ENCODE data around the gene XRN1.
A peak's percentile ranks its signal among the peaks of the same experiment; 100 is the strongest.
"Not testable (repeated sequence)": the region's sequence is repeated elsewhere in the genome, so short reads cannot be mapped to it uniquely, and the experiment has no call there.

The XRN1 gene

GRCh38 chr3:142459929-142460328 lies 12.1 kb upstream of the XRN1 start:
- Histone ChIP-seq H3K36me3 (ENCODE audit: control insufficient read depth, insufficient read depth, low read length) (no peaks in the 10 kb centered on the region), H3K27me3 (ENCODE audit: control insufficient read depth, insufficient read depth, low read length, poor library complexity, severe bottlenecking) (no peaks in the 10 kb centered on the region)
- 100% methylated on average over 1 of the region's 2 CpGs for WGBS, 2 experiments

GRCh38 chr3:142459096-142459495 lies 11.3 kb upstream of the XRN1 start:
- no peaks in the 10 kb centered on the region for H3K36me3 ChIP-seq (ENCODE audit: control insufficient read depth, insufficient read depth, low read length)
- no peak overlapping the region for H3K4me3 ChIP-seq (ENCODE audit: insufficient read depth, low read depth, low read length)
- H3K4me1 ChIP-seq (ENCODE audit: control insufficient read depth, insufficient read depth, low read length), result no peaks in the 10 kb centered on the region
- no peaks in the 10 kb centered on the region for H3K9me3 ChIP-seq (ENCODE audit: control insufficient read depth, low read length)
- no peak overlapping the region for H3K27ac ChIP-seq (ENCODE audit: insufficient read depth, low read depth, low read length, poor library complexity, severe bottlenecking)
- no peaks in the 10 kb centered on the region for H3K27me3 ChIP-seq (ENCODE audit: control insufficient read depth, insufficient read depth, low read length, poor library complexity, severe bottlenecking)
- 95 to 96% methylated on average over 3 of the region's 3 CpGs for WGBS, 2 experiments

More at GRCh38 chr3:142459929-142460328, 12.1 kb upstream of the XRN1 start:
- Histone ChIP-seq H3K27ac (ENCODE audit: insufficient read depth, low read depth, low read length, poor library complexity, severe bottlenecking) (no peak overlapping the region), H3K4me3 (ENCODE audit: insufficient read depth, low read depth, low read length) (no peak overlapping the region), H3K9me3 (ENCODE audit: control insufficient read depth, low read length) (no peaks in the 10 kb centered on the region), H3K4me1 (ENCODE audit: control insufficient read depth, insufficient read depth, low read length) (no peaks in the 10 kb centered on the region)

DNA sequence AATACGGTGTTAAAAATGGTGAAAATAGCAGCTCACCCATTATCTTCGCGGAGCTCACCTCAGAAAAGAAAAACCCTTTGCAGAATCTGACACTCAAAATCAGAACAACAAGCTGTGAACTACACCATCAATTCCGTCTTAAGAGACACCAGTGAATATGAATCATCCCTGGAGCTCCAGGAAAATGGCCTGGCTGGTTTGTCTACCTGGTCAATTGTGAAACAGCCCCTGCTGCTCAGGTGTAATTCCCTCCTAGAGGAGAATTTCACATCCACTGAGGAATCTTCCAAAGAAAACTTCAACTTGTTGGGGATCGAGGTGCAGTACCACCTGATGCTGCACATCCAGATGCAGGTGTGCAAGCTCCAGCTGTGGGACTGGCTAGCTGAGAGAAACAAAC lies 3.0 kb upstream of the XRN1 start:
- Histone ChIP-seq H3K9me3 (ENCODE audit: control insufficient read depth, low read length) (no peaks in the 10 kb centered on the region), H3K27me3 (ENCODE audit: control insufficient read depth, insufficient read depth, low read length, poor library complexity, severe bottlenecking) (no peaks in the 10 kb centered on the region), H3K27ac (ENCODE audit: insufficient read depth, low read depth, low read length, poor library complexity, severe bottlenecking) (no peak overlapping the region), H3K4me3 (ENCODE audit: insufficient read depth, low read depth, low read length) (no peak overlapping the region), H3K4me1 (ENCODE audit: control insufficient read depth, insufficient read depth, low read length) (no peaks in the 10 kb centered on the region), H3K36me3 (ENCODE audit: control insufficient read depth, insufficient read depth, low read length) (no peaks in the 10 kb centered on the region)
- WGBS, 2 experiments, result 91 to 95% methylated on average over 5 of the region's 5 CpGs

DNA sequence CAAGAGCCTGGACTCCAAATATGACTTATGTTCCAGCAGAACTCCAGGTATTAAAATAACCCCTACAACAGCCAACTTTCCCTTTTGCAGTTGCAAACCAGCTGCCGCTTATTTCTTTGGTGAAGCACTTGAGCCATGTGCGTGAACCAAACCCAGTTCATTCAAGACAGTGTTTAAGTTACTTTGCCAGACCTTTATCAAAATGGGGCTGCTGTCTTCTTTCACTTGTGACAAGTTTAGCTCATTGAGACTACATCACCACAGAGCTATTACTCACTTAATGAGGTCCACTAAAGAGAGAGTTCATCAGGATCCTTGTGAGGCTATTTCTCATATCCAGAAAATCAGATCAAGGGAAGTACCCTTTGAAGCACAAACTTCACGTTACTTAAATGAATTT lies 2.4 kb upstream of the XRN1 start:
- Histone ChIP-seq H3K27ac (ENCODE audit: insufficient read depth, low read depth, low read length, poor library complexity, severe bottlenecking) (no peak overlapping the region), H3K4me1 (ENCODE audit: control insufficient read depth, insufficient read depth, low read length) (no peaks in the 10 kb centered on the region), H3K4me3 (ENCODE audit: insufficient read depth, low read depth, low read length) (no peak overlapping the region), H3K27me3 (ENCODE audit: control insufficient read depth, insufficient read depth, low read length, poor library complexity, severe bottlenecking) (no peaks in the 10 kb centered on the region), H3K36me3 (ENCODE audit: control insufficient read depth, insufficient read depth, low read length) (no peaks in the 10 kb centered on the region), H3K9me3 (ENCODE audit: control insufficient read depth, low read length) (no peaks in the 10 kb centered on the region)
- 96 to 98% methylated on average over 3 of the region's 3 CpGs for WGBS, 2 experiments

- Histone ChIP-seq H3K27ac (ENCODE audit: insufficient read depth, low read depth, low read length, poor library complexity, severe bottlenecking) (peak overlapping the region; percentile 70), H3K27me3 (ENCODE audit: control insufficient read depth, insufficient read depth, low read length, poor library complexity, severe bottlenecking) (no peaks in the 10 kb centered on the region), H3K4me3 (ENCODE audit: insufficient read depth, low read depth, low read length) (peak overlapping the region; percentile 92), H3K9me3 (ENCODE audit: control insufficient read depth, low read length) (no peaks in the 10 kb centered on the region), H3K4me1 (ENCODE audit: control insufficient read depth, insufficient read depth, low read length) (no peaks in the 10 kb centered on the region), H3K36me3 (ENCODE audit: control insufficient read depth, insufficient read depth, low read length) (no peaks in the 10 kb centered on the region)
- 0% methylated on average over 35 of the region's 35 CpGs for WGBS, 2 experiments
Observed at GRCh38 chr3:142447301-142447851, 461 bp downstream of the XRN1 start.

- Histone ChIP-seq H3K4me1 (ENCODE audit: control insufficient read depth, insufficient read depth, low read length) (no peaks in the 10 kb centered on the region), H3K27me3 (ENCODE audit: control insufficient read depth, insufficient read depth, low read length, poor library complexity, severe bottlenecking) (no peaks in the 10 kb centered on the region), H3K9me3 (ENCODE audit: control insufficient read depth, low read length) (no peaks in the 10 kb centered on the region), H3K4me3 (ENCODE audit: insufficient read depth, low read depth, low read length) (no peak overlapping the region), H3K36me3 (ENCODE audit: control insufficient read depth, insufficient read depth, low read length) (no peaks in the 10 kb centered on the region), H3K27ac (ENCODE audit: insufficient read depth, low read depth, low read length, poor library complexity, severe bottlenecking) (no peak overlapping the region)
- WGBS, 2 experiments, result 95 to 97% methylated on average over 6 of the region's 6 CpGs
Observed at GRCh38 chr3:142445816-142446254, 2.0 kb downstream of the XRN1 start.

- no peak overlapping the region for H3K4me3 ChIP-seq (ENCODE audit: insufficient read depth, low read depth, low read length)
- WGBS, 2 experiments, result 94 to 97% methylated on average over 10 to 11 of the region's 11 CpGs
- H3K27ac ChIP-seq (ENCODE audit: insufficient read depth, low read depth, low read length, poor library complexity, severe bottlenecking), result no peak overlapping the region
- H3K4me1 ChIP-seq (ENCODE audit: control insufficient read depth, insufficient read depth, low read length), result no peaks in the 10 kb centered on the region
- H3K27me3 ChIP-seq (ENCODE audit: control insufficient read depth, insufficient read depth, low read length, poor library complexity, severe bottlenecking), result no peaks in the 10 kb centered on the region
- H3K36me3 ChIP-seq (ENCODE audit: control insufficient read depth, insufficient read depth, low read length), result no peaks in the 10 kb centered on the region
- H3K9me3 ChIP-seq (ENCODE audit: control insufficient read depth, low read length), result no peaks in the 10 kb centered on the region
Observed at GRCh38 chr3:142444343-142444742, 3.5 kb downstream of the XRN1 start.

DNA sequence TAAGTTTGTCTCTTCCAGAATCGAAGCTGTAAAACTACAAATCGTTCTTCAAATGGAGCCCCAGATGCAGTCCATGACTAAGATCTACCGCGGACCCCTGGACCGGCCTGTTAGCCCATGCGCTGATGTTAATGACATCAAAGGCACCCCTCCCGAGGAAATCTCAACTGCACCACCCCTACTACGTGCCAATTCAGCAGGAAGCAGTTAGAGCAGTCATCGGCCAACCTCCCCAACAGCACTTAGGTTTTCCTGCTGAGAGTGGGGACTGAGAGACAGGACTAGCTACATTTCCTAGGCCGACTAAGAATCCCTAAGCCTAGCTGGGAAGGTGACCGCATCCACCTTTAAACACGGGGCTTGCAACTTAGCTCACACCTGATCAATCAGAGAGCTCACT lies 4.8 kb downstream of the XRN1 start:
- not testable (repeated sequence) for H3K27me3 ChIP-seq (ENCODE audit: control insufficient read depth, insufficient read depth, low read length, poor library complexity, severe bottlenecking); H3K27ac ChIP-seq (ENCODE audit: insufficient read depth, low read depth, low read length, poor library complexity, severe bottlenecking); H3K9me3 ChIP-seq (ENCODE audit: control insufficient read depth, low read length); H3K36me3 ChIP-seq (ENCODE audit: control insufficient read depth, insufficient read depth, low read length); H3K4me3 ChIP-seq (ENCODE audit: insufficient read depth, low read depth, low read length); H3K4me1 ChIP-seq (ENCODE audit: control insufficient read depth, insufficient read depth, low read length)
- 95 to 96% methylated on average over 12 of the region's 12 CpGs for WGBS, 2 experiments

- not testable (repeated sequence) for H3K4me1 ChIP-seq (ENCODE audit: control insufficient read depth, insufficient read depth, low read length); H3K4me3 ChIP-seq (ENCODE audit: insufficient read depth, low read depth, low read length); H3K36me3 ChIP-seq (ENCODE audit: control insufficient read depth, insufficient read depth, low read length); H3K27ac ChIP-seq (ENCODE audit: insufficient read depth, low read depth, low read length, poor library complexity, severe bottlenecking); H3K27me3 ChIP-seq (ENCODE audit: control insufficient read depth, insufficient read depth, low read length, poor library complexity, severe bottlenecking); H3K9me3 ChIP-seq (ENCODE audit: control insufficient read depth, low read length)
- WGBS, 2 experiments, result 93 to 94% methylated on average over 14 to 15 of the region's 15 CpGs
Observed at GRCh38 chr3:142439499-142440220, 8.2 kb downstream of the XRN1 start.

DNA sequence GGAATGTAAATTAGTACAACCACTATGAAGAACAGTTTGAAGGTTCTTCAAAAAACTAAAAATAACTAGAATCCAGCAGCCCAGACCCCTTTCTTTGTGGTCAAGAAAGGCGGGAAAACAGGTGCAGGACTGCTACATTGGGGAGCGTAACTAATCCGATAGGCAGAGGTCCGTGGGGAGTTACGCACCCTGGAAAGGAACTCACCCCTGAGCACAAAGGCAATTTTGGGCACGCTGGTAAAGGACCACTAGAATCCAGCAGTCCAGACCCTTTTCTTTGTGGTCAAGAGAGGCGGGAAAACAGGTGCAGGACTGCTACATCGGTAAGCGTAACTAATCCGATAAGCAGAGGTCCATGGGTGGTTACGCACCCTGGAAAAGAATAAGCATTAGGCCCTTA lies 9.7 kb downstream of the XRN1 start:
- not testable (repeated sequence) for H3K9me3 ChIP-seq (ENCODE audit: control insufficient read depth, low read length); H3K27me3 ChIP-seq (ENCODE audit: control insufficient read depth, insufficient read depth, low read length, poor library complexity, severe bottlenecking); H3K36me3 ChIP-seq (ENCODE audit: control insufficient read depth, insufficient read depth, low read length); H3K27ac ChIP-seq (ENCODE audit: insufficient read depth, low read depth, low read length, poor library complexity, severe bottlenecking); H3K4me1 ChIP-seq (ENCODE audit: control insufficient read depth, insufficient read depth, low read length); H3K4me3 ChIP-seq (ENCODE audit: insufficient read depth, low read depth, low read length)
- 86 to 94% methylated on average over 11 of the region's 11 CpGs for WGBS, 2 experiments
